ENCODE measurements around the gene AKNAD1.

Gene AKNAD1

DNA sequence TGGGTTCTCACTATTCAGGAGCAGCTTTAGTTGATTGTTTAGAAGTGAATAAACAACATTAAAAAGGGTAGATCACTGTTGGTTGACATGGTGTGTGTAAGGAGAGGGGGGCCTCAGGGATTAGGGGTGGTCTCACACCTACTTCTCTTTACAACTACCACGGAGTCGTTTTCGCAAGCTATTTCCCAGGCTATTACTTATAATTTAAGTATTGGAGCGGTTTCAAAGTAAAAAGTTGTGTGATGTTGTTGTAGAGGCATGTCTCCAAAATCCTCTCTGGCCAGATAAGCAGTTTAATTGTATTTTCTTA lies 21.2 kb upstream of the AKNAD1 start:
- TF ChIP-seq, protein P1, sequence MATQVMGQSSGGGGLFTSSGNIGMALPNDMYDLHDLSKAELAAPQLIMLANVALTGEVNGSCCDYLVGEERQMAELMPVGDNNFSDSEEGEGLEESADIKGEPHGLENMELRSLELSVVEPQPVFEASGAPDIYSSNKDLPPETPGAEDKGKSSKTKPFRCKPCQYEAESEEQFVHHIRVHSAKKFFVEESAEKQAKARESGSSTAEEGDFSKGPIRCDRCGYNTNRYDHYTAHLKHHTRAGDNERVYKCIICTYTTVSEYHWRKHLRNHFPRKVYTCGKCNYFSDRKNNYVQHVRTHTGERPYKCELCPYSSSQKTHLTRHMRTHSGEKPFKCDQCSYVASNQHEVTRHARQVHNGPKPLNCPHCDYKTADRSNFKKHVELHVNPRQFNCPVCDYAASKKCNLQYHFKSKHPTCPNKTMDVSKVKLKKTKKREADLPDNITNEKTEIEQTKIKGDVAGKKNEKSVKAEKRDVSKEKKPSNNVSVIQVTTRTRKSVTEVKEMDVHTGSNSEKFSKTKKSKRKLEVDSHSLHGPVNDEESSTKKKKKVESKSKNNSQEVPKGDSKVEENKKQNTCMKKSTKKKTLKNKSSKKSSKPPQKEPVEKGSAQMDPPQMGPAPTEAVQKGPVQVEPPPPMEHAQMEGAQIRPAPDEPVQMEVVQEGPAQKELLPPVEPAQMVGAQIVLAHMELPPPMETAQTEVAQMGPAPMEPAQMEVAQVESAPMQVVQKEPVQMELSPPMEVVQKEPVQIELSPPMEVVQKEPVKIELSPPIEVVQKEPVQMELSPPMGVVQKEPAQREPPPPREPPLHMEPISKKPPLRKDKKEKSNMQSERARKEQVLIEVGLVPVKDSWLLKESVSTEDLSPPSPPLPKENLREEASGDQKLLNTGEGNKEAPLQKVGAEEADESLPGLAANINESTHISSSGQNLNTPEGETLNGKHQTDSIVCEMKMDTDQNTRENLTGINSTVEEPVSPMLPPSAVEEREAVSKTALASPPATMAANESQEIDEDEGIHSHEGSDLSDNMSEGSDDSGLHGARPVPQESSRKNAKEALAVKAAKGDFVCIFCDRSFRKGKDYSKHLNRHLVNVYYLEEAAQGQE (IDR thresholded peaks at IDR 0.05; ENCODE audit: insufficient read depth in 1 of 2, low read depth in 2 of 2, low read length in 2 of 2): no peak
- TF ChIP-seq FOXP2 (optimal IDR thresholded peaks at IDR 0.05; ENCODE audit: borderline replicate concordance, extremely low read depth, extremely low read length, insufficient read depth): no peak
- no peak for TF ChIP-seq POLR2AphosphoS5 (IDR thresholded peaks at IDR 0.05; ENCODE audit: low read depth, low read length)
- no peak for TF ChIP-seq TAF1 (IDR thresholded peaks at IDR 0.05; ENCODE audit: borderline replicate concordance, insufficient read depth, low read length)
- no peak for TF ChIP-seq SIN3A (IDR thresholded peaks at IDR 0.05; ENCODE audit: borderline replicate concordance, insufficient read depth, low read length)

DNA sequence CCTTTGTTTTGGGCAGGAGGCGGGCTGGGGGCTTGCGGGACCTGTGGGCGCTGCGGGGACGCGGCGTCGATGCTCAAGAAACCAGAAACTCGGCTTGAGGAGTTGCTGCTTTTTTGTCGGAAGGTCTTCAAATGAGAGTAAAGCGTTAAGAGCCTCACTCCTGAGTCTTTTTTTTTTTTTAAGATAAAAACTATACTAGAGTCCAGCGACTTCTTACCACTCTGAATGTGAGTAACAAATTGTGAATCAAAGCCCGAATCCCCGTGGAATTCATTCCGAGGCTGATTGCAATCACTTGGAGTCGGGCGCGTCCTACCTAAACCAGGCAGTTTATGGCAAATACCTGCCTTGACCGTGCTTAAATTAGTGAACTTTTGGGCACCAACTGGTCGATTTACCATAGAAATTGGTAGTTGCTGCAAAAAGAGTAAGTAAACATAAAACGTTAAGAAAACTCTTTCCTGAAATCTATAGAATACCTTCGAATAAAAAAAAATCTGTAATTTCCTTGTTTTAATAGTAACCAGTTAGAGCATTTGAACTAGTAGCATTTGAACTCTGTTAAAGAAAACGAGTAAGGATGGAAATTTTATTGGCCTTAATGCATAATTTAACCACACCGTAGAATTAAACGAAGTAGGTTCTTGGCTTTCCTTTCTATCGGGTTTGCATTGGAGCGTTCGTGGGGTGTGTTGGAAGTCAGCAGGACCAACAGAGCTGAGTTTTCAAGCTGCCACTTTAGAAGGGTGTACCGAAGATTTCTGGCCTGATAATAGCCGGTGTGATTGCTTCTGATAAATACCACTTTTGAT lies 20.7 kb upstream of the AKNAD1 start:
- TF ChIP-seq POLR2AphosphoS5 (IDR thresholded peaks at IDR 0.05; ENCODE audit: low read depth, low read length) (no peak), TAF1 (IDR thresholded peaks at IDR 0.05; ENCODE audit: borderline replicate concordance, insufficient read depth, low read length) (no peak), FOXP2 (optimal IDR thresholded peaks at IDR 0.05; ENCODE audit: borderline replicate concordance, extremely low read depth, extremely low read length, insufficient read depth) (no peak), SIN3A (IDR thresholded peaks at IDR 0.05; ENCODE audit: borderline replicate concordance, insufficient read depth, low read length) (no peak)

DNA sequence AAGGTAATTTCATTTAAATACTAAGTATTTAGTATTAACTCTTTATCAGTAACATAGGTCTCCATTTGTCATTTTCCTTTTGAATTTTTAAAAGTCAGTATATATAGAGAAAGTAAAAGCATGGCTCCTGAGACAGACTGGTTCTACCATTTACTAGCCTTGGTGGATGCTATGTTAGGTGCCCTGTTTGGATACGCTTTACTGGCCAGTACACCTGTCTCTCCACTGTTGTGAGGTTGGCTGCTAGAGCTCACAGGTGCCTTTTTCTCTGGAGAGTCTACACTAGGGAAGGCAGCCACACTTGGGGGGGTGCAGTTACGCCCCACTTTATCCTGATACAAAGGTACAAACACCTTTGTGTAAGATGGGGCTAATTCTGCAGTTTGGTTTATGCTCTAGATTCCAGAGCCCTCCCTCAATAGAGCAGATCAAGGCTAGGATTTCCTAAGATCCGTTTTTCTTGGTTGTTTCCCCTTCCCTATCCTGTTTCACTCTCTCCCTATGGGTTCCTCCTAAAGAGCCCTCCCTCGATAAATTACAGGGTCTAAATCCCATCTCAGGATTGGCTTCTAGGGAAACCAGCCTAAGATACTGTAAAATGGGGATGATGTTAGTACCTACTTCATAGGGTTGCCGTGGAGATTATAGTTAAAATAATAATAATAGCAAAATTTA lies 14.3 kb upstream of the AKNAD1 start:
- TF ChIP-seq POLR2AphosphoS5 (IDR thresholded peaks at IDR 0.05; ENCODE audit: low read depth, low read length) (no peak), FOXP2 (optimal IDR thresholded peaks at IDR 0.05; ENCODE audit: borderline replicate concordance, extremely low read depth, extremely low read length, insufficient read depth) (no peak), SIN3A (IDR thresholded peaks at IDR 0.05; ENCODE audit: borderline replicate concordance, insufficient read depth, low read length) (no peak), TAF1 (IDR thresholded peaks at IDR 0.05; ENCODE audit: borderline replicate concordance, insufficient read depth, low read length) (no peak)
- TF ChIP-seq, protein P1 (IDR thresholded peaks at IDR 0.05; ENCODE audit: insufficient read depth in 1 of 2, low read depth in 2 of 2, low read length in 2 of 2): no peak

DNA sequence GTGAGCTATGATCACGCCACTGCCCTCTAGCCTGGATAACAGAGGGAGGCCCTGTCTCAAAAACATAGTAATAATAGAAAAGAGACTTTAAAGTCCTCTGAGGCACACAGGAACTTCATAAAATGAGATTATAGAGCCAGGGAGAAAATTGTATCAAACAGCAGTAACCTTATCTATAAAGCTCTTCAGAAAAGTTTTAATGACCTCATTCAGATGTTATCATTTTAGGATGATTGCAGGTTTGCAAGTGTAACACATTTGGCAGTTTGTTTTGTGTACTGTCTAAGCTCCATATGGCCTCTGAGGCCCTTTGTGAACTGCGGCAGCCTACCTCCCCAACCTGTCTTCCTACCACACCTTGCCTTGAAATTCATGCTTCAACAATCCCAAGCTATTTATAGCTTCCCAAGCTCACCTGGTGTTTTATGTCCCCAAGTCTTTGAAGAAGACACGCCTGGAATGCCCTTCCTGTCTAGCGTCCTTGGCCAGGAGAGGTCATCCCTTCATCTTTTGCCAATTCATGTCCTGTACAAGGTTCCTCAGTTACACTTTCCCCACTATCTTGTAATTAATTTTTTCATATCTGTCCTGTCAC lies 8.5 kb upstream of the AKNAD1 start:
- TF ChIP-seq SIN3A (IDR thresholded peaks at IDR 0.05; ENCODE audit: borderline replicate concordance, insufficient read depth, low read length) (no peak), POLR2AphosphoS5 (IDR thresholded peaks at IDR 0.05; ENCODE audit: low read depth, low read length) (no peak), FOXP2 (optimal IDR thresholded peaks at IDR 0.05; ENCODE audit: borderline replicate concordance, extremely low read depth, extremely low read length, insufficient read depth) (no peak), TAF1 (IDR thresholded peaks at IDR 0.05; ENCODE audit: borderline replicate concordance, insufficient read depth, low read length) (no peak)
- TF ChIP-seq, protein P1 (IDR thresholded peaks at IDR 0.05; ENCODE audit: insufficient read depth in 1 of 2, low read depth in 2 of 2, low read length in 2 of 2): no peak

DNA sequence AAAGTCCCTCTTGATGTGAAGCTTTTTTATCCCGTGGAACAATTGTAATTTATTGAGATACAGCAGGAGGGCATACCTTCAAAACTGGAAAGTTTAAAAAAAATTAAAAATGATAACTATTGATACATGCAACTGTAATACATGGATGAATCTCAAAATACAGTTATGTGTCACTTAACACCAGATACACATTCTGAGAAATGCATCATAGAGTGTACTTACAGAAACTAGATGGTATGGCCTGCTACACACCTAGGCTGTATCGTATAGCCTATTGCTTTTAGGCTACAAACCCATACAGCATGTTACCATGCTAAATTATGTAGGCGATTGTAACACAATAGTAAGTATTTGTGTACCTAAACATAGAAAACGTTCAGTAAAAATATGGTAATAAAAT lies 7.1 kb upstream of the AKNAD1 start:
- no peak for TF ChIP-seq POLR2AphosphoS5 (IDR thresholded peaks at IDR 0.05; ENCODE audit: low read depth, low read length)
- no peak for TF ChIP-seq TAF1 (IDR thresholded peaks at IDR 0.05; ENCODE audit: borderline replicate concordance, insufficient read depth, low read length)
- TF ChIP-seq SIN3A (IDR thresholded peaks at IDR 0.05; ENCODE audit: borderline replicate concordance, insufficient read depth, low read length): no peak
- TF ChIP-seq, protein P1 (IDR thresholded peaks at IDR 0.05; ENCODE audit: insufficient read depth in 1 of 2, low read depth in 2 of 2, low read length in 2 of 2): no peak
- TF ChIP-seq FOXP2 (optimal IDR thresholded peaks at IDR 0.05; ENCODE audit: borderline replicate concordance, extremely low read depth, extremely low read length, insufficient read depth): no peak

Data from PFSK-1 (cell line).